GM21576 (cell line): Measurements from ENCODE around the gene QDPR.

ENCODE experiments used
- ATAC-seq: cut with Tn5 transposase; IDR thresholded peaks from one replicate; pipeline ENCODE4 v1.9.1; 2021; ENCODE audit warnings: mild to moderate bottlenecking, moderate library complexity; ENCODE audit not compliant: unreplicated experiment

Gene QDPR

DNA sequence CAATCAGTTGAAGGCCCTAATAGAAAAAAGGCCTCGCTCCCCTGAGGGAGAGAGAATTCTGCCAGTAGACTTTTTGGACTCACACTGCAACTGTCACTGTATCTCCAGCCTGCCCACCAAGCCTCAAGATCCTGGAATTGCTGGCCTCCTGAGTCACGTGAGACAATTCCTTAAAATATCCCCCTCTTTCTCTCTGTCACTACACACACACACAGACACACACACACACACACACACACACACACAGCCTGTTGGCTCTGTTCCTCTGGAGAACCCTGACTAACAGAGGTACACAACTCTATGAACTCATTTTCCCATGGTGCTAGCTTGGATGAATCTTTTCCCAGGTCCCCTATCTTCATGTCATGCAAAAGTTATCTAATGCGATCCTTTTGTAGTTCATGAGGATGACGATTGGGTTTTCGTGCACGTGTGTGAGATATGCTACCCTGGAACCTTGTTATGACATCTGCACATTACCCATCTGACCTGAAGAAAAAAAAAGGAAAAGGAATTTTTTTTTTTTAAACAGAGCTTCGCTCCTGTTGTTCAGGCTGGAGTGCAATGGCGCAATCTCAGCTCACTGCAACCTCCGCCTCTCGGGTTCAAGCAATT lies 16.8 kb upstream of the QDPR start:
- no peak for ATAC-seq

DNA sequence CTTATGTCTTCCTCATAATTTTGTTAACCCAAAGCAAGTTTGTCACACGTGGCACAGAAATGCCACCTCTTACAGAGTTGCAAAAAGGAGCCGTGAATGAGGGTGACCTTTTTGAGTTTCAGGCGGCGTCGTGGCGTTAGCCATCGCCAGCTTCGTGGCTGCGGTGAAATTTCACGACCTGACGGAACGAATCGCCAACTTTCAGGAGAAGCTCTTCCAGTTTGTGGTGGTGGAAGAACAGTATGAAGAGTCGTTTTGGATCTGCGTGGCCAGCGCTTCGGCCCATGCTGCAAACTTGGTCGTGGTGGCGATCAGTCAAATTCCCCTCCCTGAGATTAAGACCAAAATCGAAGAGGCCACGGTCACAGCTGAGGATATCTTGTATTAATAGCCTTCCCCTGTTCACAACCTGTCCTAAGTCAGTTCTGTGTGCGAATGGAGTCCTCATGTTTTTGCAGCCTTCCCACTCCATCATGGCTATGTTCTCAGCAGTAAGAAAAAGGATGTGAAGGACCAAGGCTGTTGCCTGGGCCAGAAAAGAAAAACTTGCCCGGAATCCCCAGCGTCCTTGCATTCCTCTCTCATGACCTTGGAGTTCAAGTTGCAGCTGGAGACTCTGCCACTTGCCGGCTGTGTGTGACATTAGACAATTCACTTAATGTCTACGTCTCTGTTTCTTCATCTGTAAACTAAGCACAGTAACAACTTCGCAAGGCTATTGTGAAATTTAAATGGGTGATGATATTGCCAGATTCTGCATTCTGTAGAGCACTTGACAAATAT lies 15.0 kb upstream of the QDPR start:
- ATAC-seq, result no peak

DNA sequence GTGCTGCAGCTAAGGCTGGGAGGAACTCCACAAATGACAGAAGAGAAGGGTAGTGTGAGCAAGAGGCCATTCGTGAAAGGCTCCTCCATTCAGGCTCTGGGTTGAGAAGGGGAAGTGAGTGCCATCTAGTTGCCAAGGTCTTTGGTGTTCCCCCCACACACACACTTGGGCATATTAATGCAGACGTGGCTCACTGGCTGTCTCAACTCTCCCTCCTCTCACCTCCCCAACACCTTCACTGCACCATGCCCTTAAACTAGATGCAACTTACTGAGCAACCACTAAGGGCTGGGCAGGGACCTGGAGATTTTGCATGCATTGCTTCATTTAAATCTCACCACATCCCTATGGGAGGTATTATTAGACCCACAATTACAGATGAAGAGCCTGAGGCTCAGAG lies 11.8 kb upstream of the QDPR start:
- ATAC-seq, result no peak

DNA sequence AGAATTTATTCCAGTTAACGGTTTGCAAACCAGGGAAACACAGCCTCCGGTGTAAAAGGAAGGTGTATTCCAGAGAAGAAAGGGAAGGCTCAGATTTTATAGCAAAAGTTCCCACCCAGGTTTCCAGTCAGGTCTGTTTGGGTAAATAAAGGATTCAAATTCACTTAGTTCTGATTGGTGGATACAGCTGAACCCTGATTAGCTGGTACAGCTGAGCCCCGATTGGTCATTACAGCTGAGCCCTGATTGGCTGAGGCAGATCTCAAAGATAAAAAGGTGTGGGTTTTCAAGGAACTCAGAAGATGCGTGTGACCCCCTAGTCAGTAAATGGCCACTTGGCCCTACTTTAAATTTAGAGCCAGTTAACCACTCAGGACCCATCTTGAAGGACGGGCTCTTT lies 9.7 kb upstream of the QDPR start:
- no peak for ATAC-seq

DNA sequence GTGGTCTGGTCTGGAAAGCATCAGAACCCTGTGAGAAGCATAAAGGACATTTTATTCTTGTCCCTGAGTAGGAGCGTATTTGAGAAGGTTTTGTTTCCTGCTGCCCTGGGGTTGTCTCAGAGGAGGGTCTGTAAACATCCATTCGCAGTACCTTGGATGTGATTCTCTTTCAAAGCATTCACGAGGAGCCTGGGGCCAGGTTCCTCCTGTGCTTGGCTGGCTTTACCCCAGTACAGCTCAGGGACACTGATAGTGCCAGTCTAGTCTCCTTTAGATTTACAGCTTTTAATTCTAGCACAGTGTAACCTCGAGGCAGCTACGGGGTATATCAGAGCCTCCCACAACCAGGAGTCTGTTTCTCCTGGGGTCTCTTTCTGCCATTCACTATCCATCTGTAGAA lies 5.8 kb upstream of the QDPR start:
- ATAC-seq, result no peak

DNA sequence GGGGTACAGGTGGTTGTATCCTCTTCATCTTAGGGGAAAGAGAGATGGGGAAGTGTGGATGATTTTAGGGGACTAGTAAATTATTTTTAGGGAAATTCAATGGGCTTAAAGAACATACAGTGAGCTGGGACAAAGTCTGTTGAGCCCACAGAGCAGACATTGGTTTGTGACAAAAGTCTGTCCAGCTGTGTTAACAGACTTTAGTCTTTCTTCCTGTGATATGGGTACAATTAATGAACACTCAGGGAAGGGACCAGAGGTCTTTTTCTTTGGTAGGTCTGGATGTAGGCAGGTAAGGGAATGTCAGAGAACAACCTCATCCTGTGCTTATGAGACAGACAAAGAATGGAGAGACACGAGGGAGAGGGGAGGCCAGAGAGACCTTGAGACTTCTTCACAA lies 5.1 kb upstream of the QDPR start:
- no peak for ATAC-seq

DNA sequence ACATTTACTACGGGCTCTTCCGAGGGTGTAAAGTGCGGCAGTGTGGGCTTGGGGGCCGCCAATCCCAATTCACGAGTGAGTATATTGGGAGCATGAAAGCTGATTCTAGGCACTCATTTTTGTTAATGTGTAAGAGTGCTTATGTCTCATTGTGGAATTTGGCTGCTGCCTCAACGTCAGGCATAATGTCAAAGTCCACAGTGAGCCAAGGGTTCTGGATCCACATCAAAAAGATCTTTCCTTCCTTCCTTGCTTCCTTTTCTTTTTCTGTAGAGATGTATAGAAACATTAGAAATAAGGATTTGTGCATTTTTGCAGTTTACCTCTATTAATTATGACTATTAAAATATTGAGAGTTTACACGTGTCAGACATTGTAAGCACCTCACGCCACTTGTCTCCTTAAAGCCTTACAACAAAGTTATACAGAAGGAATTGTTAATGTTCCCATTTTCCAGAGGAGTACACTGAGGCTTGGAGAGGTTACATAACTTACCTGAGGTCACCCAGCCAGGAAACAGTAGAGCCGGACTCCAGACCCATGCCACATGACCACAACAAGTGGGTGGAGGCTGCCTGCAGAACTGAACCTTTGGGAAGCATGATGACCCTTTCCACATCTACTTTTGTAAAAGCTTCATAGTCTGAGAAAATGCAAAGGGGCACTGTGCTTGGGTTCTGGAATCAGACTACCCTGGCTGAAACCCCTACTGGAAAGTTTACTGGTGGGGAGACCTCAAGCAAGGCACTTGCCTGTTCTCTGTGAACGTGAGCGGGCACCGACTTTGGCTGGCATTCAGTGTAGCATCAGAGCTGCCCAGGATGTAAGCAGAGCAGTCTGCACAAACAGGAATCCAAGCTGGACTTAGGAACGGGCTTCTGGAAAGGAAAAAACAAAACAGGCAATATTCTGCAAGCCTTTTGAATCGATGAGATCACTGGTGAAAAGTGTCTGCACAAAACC lies 3.8 kb upstream of the QDPR start:
- no peak for ATAC-seq

DNA sequence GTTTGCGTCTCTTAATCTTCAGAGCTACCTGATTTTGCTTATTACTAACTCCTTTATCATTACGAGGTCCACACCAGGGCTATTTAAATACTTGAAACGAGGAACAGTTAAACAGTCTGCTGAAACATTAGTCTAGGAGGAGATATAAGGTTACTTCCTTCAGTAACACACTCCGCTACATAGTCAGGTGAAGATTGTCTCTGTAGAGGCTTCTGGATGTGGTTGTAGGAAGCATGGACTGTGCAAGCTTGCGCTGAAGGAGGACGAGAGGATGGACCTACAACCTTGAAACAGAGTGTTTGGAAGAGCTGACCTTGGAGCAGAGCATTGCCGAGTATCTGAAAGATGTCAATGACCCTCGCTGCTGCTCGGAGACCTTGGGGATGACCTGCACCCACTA lies 3.0 kb upstream of the QDPR start, which contains the start of gene CLRN2:
Gene CLRN2, plus strand, starts transcription at position 301 of the 400 bp plus-strand sequence. CDS start 102 bp downstream, outside the sequence.
- no peak for ATAC-seq

DNA sequence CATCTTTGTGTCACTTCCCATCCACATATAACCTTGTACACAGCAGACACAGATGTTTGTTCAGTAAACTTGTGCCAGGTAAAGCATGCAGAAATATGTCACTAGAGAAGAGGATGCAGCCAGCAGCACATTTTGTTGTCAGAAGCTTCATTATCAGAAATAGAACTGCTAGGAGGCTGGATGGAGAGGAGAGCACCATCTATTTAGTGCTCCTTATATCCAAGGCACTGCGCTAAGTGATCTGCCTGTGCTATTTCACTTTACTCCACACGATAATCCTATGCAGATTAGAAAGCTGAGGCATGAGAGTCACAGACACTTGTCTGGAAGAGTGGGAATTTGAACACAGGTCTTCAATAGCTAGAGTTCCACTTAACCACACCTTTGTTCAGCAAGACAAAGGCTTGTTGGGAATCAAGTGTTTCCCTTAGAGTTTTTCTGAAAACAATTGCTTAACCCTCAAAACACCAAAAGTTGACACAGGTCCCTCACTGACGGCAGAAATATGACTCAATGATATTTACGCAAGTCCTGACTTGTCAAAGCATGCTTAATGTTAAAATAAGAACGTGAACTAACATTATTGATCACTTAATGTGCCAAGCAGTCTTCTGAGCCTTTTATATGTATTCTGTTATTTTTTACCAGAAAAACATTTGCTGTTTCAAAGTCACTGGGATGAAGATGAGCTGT lies 1.2 kb upstream of the QDPR start:
- no peak for ATAC-seq

DNA sequence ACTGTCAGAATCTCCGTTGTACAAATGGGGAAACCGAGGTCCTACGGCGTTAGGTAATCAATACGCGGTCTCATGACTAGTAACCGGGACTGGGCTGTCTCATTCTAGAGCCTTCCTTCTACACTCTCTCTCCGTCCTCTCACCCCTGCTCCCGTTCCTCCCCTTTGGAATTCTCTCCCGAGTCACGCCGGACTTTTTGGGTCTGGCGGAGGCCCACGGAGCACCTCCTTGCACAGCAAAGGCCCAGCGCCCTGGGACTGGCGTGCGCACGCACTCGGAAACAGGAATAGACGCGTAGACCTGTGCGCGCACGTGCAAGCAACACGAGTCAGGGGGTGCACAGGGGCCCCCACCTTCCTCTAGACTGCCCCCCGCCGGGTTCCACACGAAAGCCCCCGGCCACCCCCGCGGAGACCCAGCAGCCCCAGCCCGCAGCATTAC lies 361 bp downstream of the QDPR start:
- peak; percentile 50 for ATAC-seq

DNA sequence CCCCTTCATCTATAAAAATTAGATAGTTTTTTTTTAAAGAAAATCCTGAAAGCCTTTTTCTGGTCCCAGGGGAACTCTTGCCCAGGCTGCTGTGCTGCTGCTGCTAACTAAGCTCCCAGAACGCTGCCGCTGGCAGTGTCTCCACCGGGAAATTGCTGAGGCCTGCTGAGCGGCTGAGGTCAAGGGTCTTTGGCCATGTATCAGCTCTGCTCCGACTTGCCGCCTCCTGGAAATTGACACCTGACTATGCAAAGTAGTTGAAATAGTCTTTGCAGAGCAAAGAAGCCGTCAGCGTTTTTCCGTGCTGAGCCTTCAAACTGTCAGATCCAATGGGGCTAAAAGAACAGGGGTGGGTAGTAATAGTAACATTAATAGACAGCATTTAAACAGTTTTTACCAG lies 839 bp downstream of the QDPR start:
- ATAC-seq, result no peak

DNA sequence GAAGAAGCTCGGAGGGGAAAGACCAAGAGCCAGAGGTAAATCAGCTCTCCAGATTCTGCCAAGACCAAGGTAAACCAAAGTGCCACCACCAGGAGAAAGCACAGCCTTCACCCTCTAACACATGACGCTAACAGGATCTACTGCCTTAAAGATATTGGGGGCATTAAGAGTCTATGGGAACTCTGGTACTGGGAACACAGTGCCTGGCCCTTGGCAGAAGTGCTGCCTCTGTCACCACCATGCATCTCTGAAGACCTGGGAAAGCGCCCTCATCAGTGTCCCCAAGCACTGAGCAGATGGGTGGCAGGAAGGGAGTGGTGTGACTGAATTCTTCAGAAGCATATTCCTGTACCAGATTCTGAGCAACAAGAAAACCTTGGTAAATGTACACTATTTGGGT lies 1.3 kb downstream of the QDPR start:
- no peak for ATAC-seq

DNA sequence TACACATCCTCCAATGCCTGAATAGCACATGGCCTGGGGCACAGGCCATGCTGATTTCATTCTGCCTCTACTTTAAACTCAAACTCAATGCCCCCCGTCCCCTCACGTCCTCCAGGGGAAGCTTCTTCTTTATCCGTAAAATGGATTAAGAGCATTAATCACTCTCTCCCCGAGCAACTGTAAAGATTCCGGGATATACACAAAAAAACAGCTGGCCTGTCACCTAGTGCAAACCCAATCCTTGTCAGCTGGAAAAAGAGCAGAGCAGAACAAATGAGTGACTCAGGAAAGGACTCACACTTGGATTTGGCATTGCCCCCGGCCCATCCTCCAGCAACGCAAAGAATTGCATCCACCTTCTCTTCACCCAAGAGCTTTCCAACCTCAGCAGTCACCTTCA lies 7.8 kb downstream of the QDPR start:
- ATAC-seq, result no peak

DNA sequence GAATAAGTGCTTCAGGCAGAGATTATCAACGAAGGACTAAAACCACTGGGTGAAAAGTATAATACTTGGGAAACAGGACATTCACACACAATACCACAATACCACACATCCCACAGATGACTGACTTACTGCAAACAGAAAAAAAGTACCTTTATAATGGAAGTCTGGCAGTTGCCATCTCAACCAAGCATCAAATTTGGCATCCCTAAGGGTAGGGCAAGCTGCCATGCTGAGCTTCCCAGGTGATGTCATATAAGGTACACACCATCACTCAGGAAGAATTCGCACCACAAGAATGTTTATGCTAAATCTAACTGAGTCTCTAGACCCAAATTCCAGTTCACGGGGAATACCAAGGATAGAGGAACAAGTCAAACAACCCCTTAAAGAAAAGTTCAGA lies 9.1 kb downstream of the QDPR start:
- ATAC-seq, result no peak

DNA sequence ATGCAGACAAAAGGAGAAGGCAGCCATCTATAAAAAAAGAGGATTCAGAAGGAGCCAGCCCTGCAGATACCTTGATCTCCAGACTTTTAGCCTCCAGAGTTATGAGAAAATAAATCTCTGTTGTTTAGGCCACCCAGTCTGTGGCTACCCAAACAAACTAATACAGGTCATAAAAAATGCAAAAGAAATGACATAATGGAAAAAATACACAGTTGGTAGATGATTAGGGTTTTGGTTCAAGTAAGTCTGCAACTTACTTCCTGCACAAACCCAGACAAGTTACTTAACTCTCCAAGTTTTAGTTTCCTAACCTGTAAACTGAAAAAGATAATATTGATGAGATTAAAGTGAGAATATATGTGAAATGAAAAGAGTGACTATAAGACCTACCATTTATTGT lies 11.3 kb downstream of the QDPR start:
- no peak for ATAC-seq

DNA sequence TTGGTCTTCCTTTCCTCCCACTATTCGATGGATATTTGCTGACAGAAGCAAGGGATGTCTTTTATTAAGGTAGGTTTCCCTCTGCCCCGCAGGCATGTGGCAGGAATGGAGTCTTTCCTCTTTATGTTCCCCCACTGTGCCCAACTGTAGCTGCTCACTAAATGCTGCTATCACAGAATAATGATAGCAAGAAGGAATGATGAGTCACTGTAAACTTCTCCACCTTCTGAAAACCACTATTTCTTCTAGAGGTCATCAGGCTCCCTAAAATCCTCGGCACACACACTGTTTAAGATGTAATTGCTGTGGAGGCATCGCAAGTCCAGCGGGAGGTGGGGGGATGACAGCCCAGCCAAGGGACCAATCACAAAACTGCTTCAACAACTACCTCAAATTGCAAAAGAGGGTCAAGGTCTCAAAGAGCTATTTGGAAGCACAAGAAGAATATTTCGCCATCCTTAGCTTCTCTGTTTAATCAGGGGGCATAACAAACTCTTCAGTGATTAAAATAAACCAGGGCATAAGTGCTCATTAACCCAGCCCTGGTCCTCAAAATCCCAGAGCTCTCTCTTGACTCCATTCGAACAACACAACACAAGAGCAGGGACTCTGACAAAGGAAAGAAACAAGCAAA lies 13.9 kb downstream of the QDPR start:
- no peak for ATAC-seq

DNA sequence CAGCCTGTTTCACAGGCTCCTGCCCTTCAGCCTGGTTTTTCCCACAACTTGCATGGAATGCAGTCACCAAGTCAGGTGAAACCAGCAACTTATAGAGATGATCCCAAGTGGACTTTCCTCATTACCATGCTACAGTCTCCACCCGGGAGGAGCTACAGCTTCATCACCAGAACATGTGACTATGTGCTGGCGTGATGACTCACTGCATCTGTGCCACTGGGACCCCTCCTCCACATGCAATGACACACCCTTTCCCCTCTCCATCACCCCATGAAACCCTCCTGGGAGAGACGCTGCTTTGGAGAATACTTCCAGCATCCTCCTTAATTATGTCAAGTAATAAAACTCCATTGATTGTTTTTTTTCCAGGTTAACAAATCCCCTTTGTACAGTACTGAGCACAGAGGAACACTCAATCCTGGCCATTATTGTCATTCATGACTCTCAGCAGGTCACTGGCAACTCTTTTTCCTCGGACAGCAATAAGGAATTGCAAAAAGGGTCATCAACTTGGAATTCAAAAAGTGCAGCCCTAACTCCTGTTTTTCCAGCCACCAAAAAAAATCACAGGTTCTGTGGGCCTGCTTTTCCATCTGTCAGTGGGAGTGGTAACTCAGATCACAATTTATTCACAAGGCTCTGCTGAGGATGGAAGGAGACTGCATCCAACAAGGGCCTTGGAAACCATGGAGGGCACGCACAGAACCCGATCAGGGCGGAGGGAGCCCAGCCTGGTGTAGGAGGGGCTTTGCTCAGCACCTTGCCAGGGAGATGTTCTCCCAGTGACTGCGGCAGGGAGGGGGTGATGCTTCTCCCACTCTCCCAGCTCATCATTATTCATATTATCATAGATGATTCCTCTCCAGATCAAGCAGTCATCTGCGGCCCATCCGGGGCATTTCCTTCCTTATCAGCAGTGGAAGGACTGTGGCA lies 17.4 kb downstream of the QDPR start:
- no peak for ATAC-seq

DNA sequence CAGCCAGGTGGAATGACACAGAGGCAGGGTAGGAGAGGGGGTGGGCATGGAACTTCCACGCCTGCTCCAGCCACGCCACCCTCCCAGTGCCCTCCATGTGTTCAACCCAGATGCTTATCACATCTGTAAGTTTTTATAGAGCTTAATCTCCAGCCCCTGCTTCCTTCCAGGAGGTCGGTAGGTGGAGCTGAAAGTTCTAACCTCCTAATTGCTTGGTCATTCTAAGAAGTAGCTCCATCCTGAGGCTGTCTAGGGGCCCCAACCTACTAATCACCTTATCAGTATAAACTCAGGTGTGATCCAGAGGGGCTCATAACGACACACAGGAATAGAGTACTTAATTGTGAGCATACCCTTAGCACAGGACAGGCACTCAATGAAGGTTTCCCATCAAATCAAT lies 18.3 kb downstream of the QDPR start:
- no peak for ATAC-seq

DNA sequence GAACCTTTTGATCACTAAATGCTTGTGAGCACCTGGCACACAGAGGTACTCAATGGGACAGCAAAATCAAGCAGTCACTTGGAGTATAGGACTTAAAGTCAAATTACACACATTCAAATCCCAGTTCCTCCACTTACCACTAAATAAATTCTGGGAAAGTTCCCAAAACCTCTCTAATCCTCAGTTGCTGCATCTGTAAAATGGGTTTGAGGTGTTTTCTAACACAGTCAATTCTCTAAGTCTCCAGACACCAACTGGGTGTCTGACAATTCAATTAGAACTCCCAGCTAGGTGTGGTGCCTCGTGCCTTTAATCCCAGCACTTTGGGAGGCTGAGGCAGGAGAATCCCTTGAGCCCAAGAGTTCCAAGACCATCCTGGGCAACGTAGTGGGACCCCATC lies 19.0 kb downstream of the QDPR start:
- no peak for ATAC-seq
